Smooth muscle cell (in vitro differentiated cells): ENCODE measurements around the gene TIMP2. TPM values are rescaled to one million over a fixed set of nuclear protein-coding genes. Genes with fewer than 3 reads are reported as not detected.
A peak's percentile ranks its signal among the peaks of the same experiment; 100 is the strongest.

Source experiments
- DNase-seq: peaks from one replicate; lab custom pipeline; 2025; ENCODE audit not compliant: unreplicated experiment; lab: John Stamatoyannopoulos, UW
- H2AFZ ChIP-seq: fragments of 200-600 bp; sonication (generic); 2 replicates; pipeline ENCODE4 v1.6.0; 2016; ENCODE audit warnings: antibody characterized with exemption, low read depth, mild to moderate bottlenecking
- H3F3A ChIP-seq: fragments of 200-600 bp; sonication (generic); 2 replicates; pipeline ENCODE4 v1.6.0; 2017; ENCODE audit warnings: antibody characterized with exemption, low read depth
- H3K27ac ChIP-seq: fragments of 200-600 bp; sonication (generic); 2 replicates; pipeline ENCODE4 v1.5.1; 2016; ENCODE audit warnings: low read depth, mild to moderate bottlenecking
- H3K27me3 ChIP-seq: fragments of 200-600 bp; sonication (generic); 2 replicates; pipeline ENCODE4 v1.6.1; 2016; ENCODE audit warnings: low read depth, mild to moderate bottlenecking
- H3K36me3 ChIP-seq: fragments of 200-600 bp; sonication (generic); 2 replicates; pipeline ENCODE4 v1.5.1; 2016; ENCODE audit warnings: low read depth
- H3K4me1 ChIP-seq: fragments of 200-600 bp; sonication (generic); 2 replicates; pipeline ENCODE4 v1.5.1; 2016; ENCODE audit warnings: low read depth
- H3K4me2 ChIP-seq: fragments of 200-600 bp; sonication (generic); 2 replicates; pipeline ENCODE4 v1.6.0; 2016; ENCODE audit warnings: mild to moderate bottlenecking
- H3K4me3 ChIP-seq: fragments of 200-600 bp; sonication (generic); 2 replicates; pipeline ENCODE4 v1.5.1; 2016; ENCODE audit warnings: mild to moderate bottlenecking
- H3K79me2 ChIP-seq: fragments of 200-600 bp; sonication (generic); 2 replicates; pipeline ENCODE4 v1.6.0; 2016; ENCODE audit warnings: low read depth, mild to moderate bottlenecking
- H3K9ac ChIP-seq: fragments of 200-600 bp; sonication (generic); 2 replicates; pipeline ENCODE4 v1.6.0; 2016; ENCODE audit warnings: low read depth
- H3K9me3 ChIP-seq: fragments of 200-600 bp; sonication (generic); replicated peaks from 2 replicates; pipeline ENCODE4 v1.5.1; 2016; ENCODE audit warnings: low read depth
- H4K20me1 ChIP-seq: fragments of 200-600 bp; sonication (generic); 2 replicates; pipeline ENCODE4 v1.6.0; 2016; ENCODE audit warnings: low read depth
- CTCF ChIP-seq: fragments of 200-600 bp; sonication (generic); IDR thresholded peaks from 2 replicates; pipeline ENCODE4 v1.5.1; 2017; ENCODE audit warnings: borderline replicate concordance, mild to moderate bottlenecking, antibody characterized with exemption; ENCODE audit not compliant: insufficient read depth, poor library complexity, severe bottlenecking
- WGBS: methylation state at CpG from one replicate; pipeline ENCODE4 v1.1.7; 2016; ENCODE audit warnings: low lambda C conversion rate; 5-methylcytosine and 5-hydroxymethylcytosine counted together
- polyA plus RNA-seq: library from polyadenylated mRNA; unstranded; fragments of >200 nt; fragmentation: Nextera tagmentation; extraction: Ambion mirVana; gene quantifications from 2 replicates; pipeline ENCODE4 v1.2.1, GENCODE V29; 2016
- total RNA-seq: library from RNA; depleted of rRNA; stranded (reverse); fragments of >200 nt; gene quantifications from 2 replicates; pipeline ENCODE4 v1.2.3, GENCODE V29; 2014

Gene TIMP2
- total and polyA plus RNA-seq, 2 experiments from 2014 or later = 37.8 to 111 TPM

- peaks cover 6% of the 10 kb centered on the region for H3K36me3 ChIP-seq
- no peaks in the 10 kb centered on the region for H3F3A ChIP-seq
- H3K4me3 ChIP-seq = no peak overlapping the region
- no peak overlapping the region for H3K4me2 ChIP-seq
- no peak for TF ChIP-seq CTCF
- H3K4me1 ChIP-seq = no peaks in the 10 kb centered on the region
- no peaks in the 10 kb centered on the region for H3K27me3 ChIP-seq
- no peak overlapping the region for H3K27ac ChIP-seq
- no peaks in the 10 kb centered on the region for H3K9me3 ChIP-seq
- H2AFZ ChIP-seq = no peak overlapping the region
- H3K79me2 ChIP-seq = peaks cover 41% of the 10 kb centered on the region
- peaks cover 55% of the 10 kb centered on the region for H4K20me1 ChIP-seq
- 98% methylated on average over 15 of the region's 15 CpGs for WGBS
- no peak for DNase-seq
- H3K9ac ChIP-seq = no peak overlapping the region
These were observed 93.3 kb downstream of the TIMP2 start for GRCh38 chr17:78831688-78832540.

- Histone ChIP-seq H3K4me3 (no peak overlapping the region), H3K27me3 (no peaks in the 10 kb centered on the region), H3K9ac (no peak overlapping the region), H3K4me1 (no peaks in the 10 kb centered on the region), H3K79me2 (peaks cover 29% of the 10 kb centered on the region), H4K20me1 (peaks cover 45% of the 10 kb centered on the region), H3K4me2 (no peak overlapping the region), H3F3A (no peaks in the 10 kb centered on the region), H3K9me3 (no peaks in the 10 kb centered on the region), H3K27ac (no peak overlapping the region), H2AFZ (no peak overlapping the region), H3K36me3 (peaks cover 12% of the 10 kb centered on the region)
- no peak for TF ChIP-seq CTCF
- WGBS = 99% methylated on average over 6 of the region's 6 CpGs
- DNase-seq = no peak
These were observed 95.7 kb downstream of the TIMP2 start for GRCh38 chr17:78829477-78829876.

GRCh38 chr17:78828470-78829185, 96.6 kb downstream of the TIMP2 start:
- Histone ChIP-seq H2AFZ (no peak overlapping the region), H3K4me2 (no peak overlapping the region), H3F3A (peaks cover 7% of the 10 kb centered on the region), H3K79me2 (peaks cover 22% of the 10 kb centered on the region), H3K9me3 (no peaks in the 10 kb centered on the region), H3K36me3 (peaks cover 9% of the 10 kb centered on the region), H3K9ac (no peak overlapping the region), H3K4me1 (no peaks in the 10 kb centered on the region), H4K20me1 (peaks cover 52% of the 10 kb centered on the region), H3K27ac (no peak overlapping the region), H3K27me3 (no peaks in the 10 kb centered on the region), H3K4me3 (no peak overlapping the region)
- WGBS = 94% methylated on average over 14 of the region's 14 CpGs
- DNase-seq = no peak
- TF ChIP-seq CTCF = peak; percentile 33
